Measurements from ENCODE around the gene RAB8A. TPM values are rescaled to one million over a fixed set of nuclear protein-coding genes. Genes with fewer than 3 reads are reported as not detected.

RAB8A gene
- total and polyA plus RNA-seq, 9 of the 15 experiments (the other 6 are each of a cell fraction or from before 2014, with no cell fraction given) = 11.2 to 102 (median 53.2) TPM

DNA sequence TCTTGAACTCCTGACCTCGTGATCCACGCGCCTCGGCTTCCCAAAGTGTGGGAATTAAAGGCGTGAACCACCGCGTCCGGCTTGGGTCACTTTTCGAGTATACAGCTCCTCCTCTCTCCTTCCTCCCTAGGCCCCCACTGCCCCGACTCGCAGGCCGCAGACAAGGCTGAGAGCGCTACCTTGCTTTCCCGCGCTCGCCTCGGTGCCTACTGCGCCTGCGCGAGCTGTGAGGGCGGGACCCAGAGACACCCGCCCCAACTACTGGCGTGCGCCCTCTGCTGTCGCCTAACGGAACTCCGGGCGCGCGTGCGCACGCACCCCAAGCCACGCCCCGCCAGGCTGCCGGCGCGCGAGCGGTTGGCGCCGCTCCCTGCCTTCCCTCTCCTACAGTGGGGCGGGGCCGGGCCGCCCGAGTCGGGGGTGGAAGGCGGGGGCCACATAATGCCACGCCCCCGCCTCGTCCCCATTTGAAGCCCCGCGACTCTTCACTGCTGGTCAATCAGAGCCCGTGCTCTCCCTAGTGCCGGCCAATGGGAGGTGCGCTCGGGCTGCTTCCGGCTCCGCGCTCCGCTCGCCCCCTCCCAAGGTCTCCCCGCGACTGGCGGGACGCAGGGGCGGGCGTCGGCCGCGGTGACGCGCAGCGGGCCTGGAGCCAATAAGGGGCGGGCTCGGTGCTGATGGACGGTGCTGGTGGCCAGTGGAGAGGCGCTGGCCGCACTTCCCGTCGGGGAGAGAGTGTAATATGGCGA is at the start of gene RAB8A (continued):
- TF ChIP-seq STAG1 (CRISPR knock-in tag; IDR thresholded peaks at IDR 0.05; ENCODE audit: borderline replicate concordance) (no peak), ZNF644 (tag; IDR thresholded peaks at IDR 0.05; ENCODE audit: low read depth) (no peak), MCM2 (IDR thresholded peaks at IDR 0.05; ENCODE audit: low read depth) (no peak), CHD1 (IDR thresholded peaks at IDR 0.05; ENCODE audit: low read length) (no peak), GABPA (tag; conservative IDR thresholded peaks at IDR 0.05; ENCODE audit: low read depth) (peak; percentile 92), IRF2 (CRISPR knock-in tag; IDR thresholded peaks at IDR 0.05) (no peak), ZNF253 (CRISPR knock-in tag; conservative IDR thresholded peaks at IDR 0.05) (no peak), TAF1 (IDR thresholded peaks at IDR 0.05; ENCODE audit: control insufficient read depth, extremely low read depth, insufficient read depth, low read length, severe bottlenecking) (peak; percentile 72), MTA1 (IDR thresholded peaks at IDR 0.05; ENCODE audit: borderline replicate concordance) (peak; percentile 58), TFAM (CRISPR knock-in tag; conservative IDR thresholded peaks at IDR 0.05) (no peak), ELF4 (CRISPR knock-in tag; IDR thresholded peaks at IDR 0.05) (no peak), HMGN3 (IDR thresholded peaks at IDR 0.05; ENCODE audit: borderline replicate concordance, extremely low read depth, insufficient read length, low read depth, low read length) (peak; percentile 60), HCFC1 (IDR thresholded peaks at IDR 0.05; ENCODE audit: low read depth, low read length) (peak; percentile 54), MAFK (IDR thresholded peaks at IDR 0.05; ENCODE audit: low read length) (no peak), MXI1 (IDR thresholded peaks at IDR 0.05; ENCODE audit: low read depth, low read length) (no peak), FOXJ3 (CRISPR knock-in tag; IDR thresholded peaks at IDR 0.05) (no peak), NRF1 (conservative IDR thresholded peaks at IDR 0.05 in 1 of 2, IDR thresholded peaks at IDR 0.05 in 1 of 2) (peak; percentile 99), XRCC5 (IDR thresholded peaks at IDR 0.05; ENCODE audit: low read depth, low read length) (no peak), BMI1 (IDR thresholded peaks at IDR 0.05; ENCODE audit: low read length) (no peak), SAFB (IDR thresholded peaks at IDR 0.05; ENCODE audit: borderline replicate concordance, low read depth, low read length) (no peak), ASH1L (IDR thresholded peaks at IDR 0.05; ENCODE audit: borderline replicate concordance, low read depth, partially characterized antibody) (peak; percentile 83), FIP1L1 (IDR thresholded peaks at IDR 0.05; ENCODE audit: low read depth, low read length, poor library complexity, severe bottlenecking) (peak; percentile 69), CBFA2T3 (IDR thresholded peaks at IDR 0.05) (no peak), BDP1 (IDR thresholded peaks at IDR 0.05; ENCODE audit: insufficient read depth, insufficient read length) (no peak), ZNF589 (CRISPR knock-in tag; IDR thresholded peaks at IDR 0.05; ENCODE audit: low read depth) (no peak; the same call in 1 of the 2 replicates)
- TF ChIP-seq, protein P1, sequence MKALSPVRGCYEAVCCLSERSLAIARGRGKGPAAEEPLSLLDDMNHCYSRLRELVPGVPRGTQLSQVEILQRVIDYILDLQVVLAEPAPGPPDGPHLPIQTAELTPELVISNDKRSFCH (CRISPR knock-in tag; IDR thresholded peaks at IDR 0.05) = no peak
- TF ChIP-seq, protein P1 (tag; IDR thresholded peaks at IDR 0.05) = peak; percentile 77; the same call in 1 of the 2 replicates
- TF ChIP-seq, protein P2, sequence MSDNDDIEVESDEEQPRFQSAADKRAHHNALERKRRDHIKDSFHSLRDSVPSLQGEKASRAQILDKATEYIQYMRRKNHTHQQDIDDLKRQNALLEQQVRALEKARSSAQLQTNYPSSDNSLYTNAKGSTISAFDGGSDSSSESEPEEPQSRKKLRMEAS (CRISPR knock-in tag; IDR thresholded peaks at IDR 0.05) = peak; percentile 87
- TF ChIP-seq, protein P3, sequence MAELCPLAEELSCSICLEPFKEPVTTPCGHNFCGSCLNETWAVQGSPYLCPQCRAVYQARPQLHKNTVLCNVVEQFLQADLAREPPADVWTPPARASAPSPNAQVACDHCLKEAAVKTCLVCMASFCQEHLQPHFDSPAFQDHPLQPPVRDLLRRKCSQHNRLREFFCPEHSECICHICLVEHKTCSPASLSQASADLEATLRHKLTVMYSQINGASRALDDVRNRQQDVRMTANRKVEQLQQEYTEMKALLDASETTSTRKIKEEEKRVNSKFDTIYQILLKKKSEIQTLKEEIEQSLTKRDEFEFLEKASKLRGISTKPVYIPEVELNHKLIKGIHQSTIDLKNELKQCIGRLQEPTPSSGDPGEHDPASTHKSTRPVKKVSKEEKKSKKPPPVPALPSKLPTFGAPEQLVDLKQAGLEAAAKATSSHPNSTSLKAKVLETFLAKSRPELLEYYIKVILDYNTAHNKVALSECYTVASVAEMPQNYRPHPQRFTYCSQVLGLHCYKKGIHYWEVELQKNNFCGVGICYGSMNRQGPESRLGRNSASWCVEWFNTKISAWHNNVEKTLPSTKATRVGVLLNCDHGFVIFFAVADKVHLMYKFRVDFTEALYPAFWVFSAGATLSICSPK (IDR thresholded peaks at IDR 0.05; ENCODE audit: borderline replicate concordance) = no peak
